ENCODE results near the gene LRCH4.

- TF ChIP-seq CTCF (conservative IDR thresholded peaks at IDR 0.05; ENCODE audit: low read length) (no peak), EZH2phosphoT487 (IDR thresholded peaks at IDR 0.05; ENCODE audit: borderline replicate concordance, low read depth, low read length) (no peak)
Observed at GRCh38 chr7:100556541-100556940, 29.4 kb downstream of the LRCH4 start.
